MM.1S (cell line): ENCODE results near the gene CD84.

Experiments
- DNase-seq: peaks from one replicate; pipeline ENCODE4 v3.0.0-alpha.2; 2015
- H2AFZ ChIP-seq: fragments of 300-600 bp; sonication (generic); 2 replicates; pipeline ENCODE4 v1.6.0; 2016; ENCODE audit warnings: antibody characterized with exemption, low read length
- H3F3A ChIP-seq: fragments of 300-600 bp; sonication (generic); 2 replicates; pipeline ENCODE4 v1.6.1; 2016; ENCODE audit warnings: mild to moderate bottlenecking, antibody characterized with exemption, low read length, moderate library complexity, mixed read lengths; ENCODE audit not compliant: insufficient read depth
- H3K27ac ChIP-seq: fragments of 300-600 bp; sonication (generic); 2 replicates; pipeline ENCODE4 v1.5.1; 2016; ENCODE audit warnings: mild to moderate bottlenecking, low read length
- H3K27me3 ChIP-seq: fragments of 300-600 bp; sonication (generic); replicated peaks from 2 replicates; pipeline ENCODE4 v1.6.0; 2016; ENCODE audit warnings: low read length; ENCODE audit not compliant: insufficient read depth
- H3K36me3 ChIP-seq: fragments of 300-600 bp; sonication (generic); replicated peaks from 2 replicates; pipeline ENCODE4 v1.6.1; 2016; ENCODE audit warnings: mild to moderate bottlenecking, low read length, mixed read lengths; ENCODE audit not compliant: insufficient read depth
- H3K4me1 ChIP-seq: fragments of 300-600 bp; sonication (generic); 2 replicates; pipeline ENCODE4 v1.6.1; 2016; ENCODE audit warnings: low read length, mixed read lengths
- H3K4me2 ChIP-seq: fragments of 300-600 bp; sonication (generic); 2 replicates; pipeline ENCODE4 v1.6.0; 2016; ENCODE audit warnings: low read depth, low read length
- H3K4me3 ChIP-seq: fragments of 300-600 bp; sonication (generic); 2 replicates; pipeline ENCODE4 v1.5.1; 2016; ENCODE audit warnings: low read length, mixed read lengths
- H3K79me2 ChIP-seq: fragments of 300-600 bp; sonication (generic); 2 replicates; pipeline ENCODE4 v1.6.1; 2016; ENCODE audit warnings: mixed run types, low read length, mixed read lengths
- H3K9ac ChIP-seq: fragments of 300-600 bp; sonication (generic); 2 replicates; pipeline ENCODE4 v1.6.1; 2016; ENCODE audit warnings: low read length, mixed read lengths
- H3K9me2 ChIP-seq: fragments of 300-600 bp; sonication (generic); replicated peaks from 2 replicates; pipeline ENCODE4 v1.6.1; 2016; ENCODE audit warnings: mild to moderate bottlenecking, low read length, mixed read lengths; ENCODE audit not compliant: insufficient read depth
- H3K9me3 ChIP-seq: fragments of 300-600 bp; sonication (generic); replicated peaks from 2 replicates; pipeline ENCODE4 v1.6.1; 2016; ENCODE audit warnings: mild to moderate bottlenecking, low read length, mixed read lengths; ENCODE audit not compliant: insufficient read depth
- H4K20me1 ChIP-seq: fragments of 300-600 bp; sonication (generic); 2 replicates; pipeline ENCODE4 v1.6.1; 2016; ENCODE audit warnings: mild to moderate bottlenecking, low read length, moderate library complexity, mixed read lengths; ENCODE audit not compliant: insufficient read depth
- CTCF ChIP-seq: fragments of 300-600 bp; sonication (generic); IDR thresholded peaks from 2 replicates; pipeline ENCODE4 v1.5.1; 2016; ENCODE audit warnings: antibody characterized with exemption, low read length, mixed read lengths
- EZH2 ChIP-seq: fragments of 300-600 bp; sonication (generic); optimal IDR thresholded peaks from 2 replicates; pipeline ENCODE3; 2017; ENCODE audit warnings: low read depth, mild to moderate bottlenecking, antibody characterized with exemption, low read length, mixed read lengths
- EZH2phosphoT487 ChIP-seq: fragments of 300-600 bp; sonication (generic); IDR thresholded peaks from 2 replicates; pipeline ENCODE4 v1.6.1; 2018; ENCODE audit warnings: antibody characterized with exemption, low read length

CD84 gene

GRCh38 chr1:160539684-160539989 is 39.7 kb downstream of the CD84 start:
- Histone ChIP-seq H3F3A (peaks cover 14% of the 10 kb centered on the region), H3K79me2 (no peaks in the 10 kb centered on the region), H4K20me1 (no peaks in the 10 kb centered on the region), H3K9me2 (no peaks in the 10 kb centered on the region), H2AFZ (peak overlapping the region; percentile 58), H3K9ac (peak overlapping the region; percentile 26; the same call in 1 of the 2 replicates), H3K4me3 (peak overlapping the region; percentile 11; the same call in 1 of the 2 replicates), H3K36me3 (no peaks in the 10 kb centered on the region), H3K27ac (peak overlapping the region; percentile 71), H3K27me3 (no peaks in the 10 kb centered on the region), H3K4me1 (peaks cover 26% of the 10 kb centered on the region), H3K9me3 (no peaks in the 10 kb centered on the region), H3K4me2 (peak overlapping the region; percentile 64)
- DNase-seq = no peak
- TF ChIP-seq EZH2phosphoT487 (no peak), CTCF (no peak), EZH2 (no peak)

- Histone ChIP-seq H3K27ac (0 out of 2 replicates have a peak overlapping the region, but pooled peaks have one; percentile 71), H3K4me3 (no peak overlapping the region), H3K4me1 (peaks cover 26% of the 10 kb centered on the region), H3K4me2 (peak overlapping the region; percentile 64), H3K79me2 (no peaks in the 10 kb centered on the region), H2AFZ (peak overlapping the region; percentile 58; the same call in 1 of the 2 replicates), H3K9me2 (no peaks in the 10 kb centered on the region), H4K20me1 (no peaks in the 10 kb centered on the region), H3F3A (peaks cover 14% of the 10 kb centered on the region), H3K9ac (no peak overlapping the region), H3K36me3 (no peaks in the 10 kb centered on the region), H3K9me3 (no peaks in the 10 kb centered on the region), H3K27me3 (no peaks in the 10 kb centered on the region)
- TF ChIP-seq EZH2phosphoT487 (no peak), CTCF (no peak), EZH2 (no peak)
- peak; percentile 29 for DNase-seq
Observed at GRCh38 chr1:160538985-160539651, 40.2 kb downstream of the CD84 start.

- H3K4me3 ChIP-seq = no peak overlapping the region
- no peaks in the 10 kb centered on the region for H3K9me3 ChIP-seq
- no peak for DNase-seq
- H3K4me2 ChIP-seq = no peak overlapping the region
- H3K9me2 ChIP-seq = no peaks in the 10 kb centered on the region
- H3K36me3 ChIP-seq = no peaks in the 10 kb centered on the region
- H4K20me1 ChIP-seq = no peaks in the 10 kb centered on the region
- no peak overlapping the region for H3K27ac ChIP-seq
- no peaks in the 10 kb centered on the region for H3K79me2 ChIP-seq
- no peak overlapping the region for H2AFZ ChIP-seq
- H3K4me1 ChIP-seq = peaks cover 26% of the 10 kb centered on the region
- H3F3A ChIP-seq = peaks cover 14% of the 10 kb centered on the region
- no peak overlapping the region for H3K9ac ChIP-seq
- TF ChIP-seq EZH2phosphoT487 (no peak), CTCF (no peak), EZH2 (no peak)
- no peaks in the 10 kb centered on the region for H3K27me3 ChIP-seq
Observed at GRCh38 chr1:160537714-160538665, 41.3 kb downstream of the CD84 start.
